H1 (cell line): Measurements from ENCODE around the gene MLKL. TPM values are rescaled to one million over a fixed set of nuclear protein-coding genes. Genes with fewer than 3 reads are reported as not detected.

Source experiments
- CTCF ChIA-PET: fragments of 300-600 bp; sonication (Branson Sonifier 250); formaldehyde crosslinking; loops from one replicate; lab custom pipeline; 2021; ENCODE audit not compliant: partially characterized antibody; lab: Charles Lee
- POLR2A ChIA-PET: fragments of 300-600 bp; sonication (Branson Sonifier 250); formaldehyde crosslinking; loops from one replicate; lab custom pipeline; 2021; ENCODE audit warnings: inconsistent platforms; ENCODE audit not compliant: partially characterized antibody; lab: Charles Lee
- DNase-seq, 2 experiments: peaks; one replicate each; pipeline versions ENCODE4 v3.0.0 to v3.0.0-alpha.2; 2010 to 2022; ENCODE audit warnings: low spot score in 2 of 2, low read depth in 1 of 2, mixed read lengths in 1 of 2
- FAIRE-seq: peaks from 2 replicates; lab custom pipeline; 2011; peaks lifted over from hg19 to GRCh38; lab: Jason Lieb, UNC
- H2AFZ ChIP-seq: 2 replicates; pipeline ENCODE4 v1.8.1; 2012; ENCODE audit warnings: low read length, inconsistent platforms
- H2AK5ac ChIP-seq: 2 replicates; pipeline ENCODE4 v1.6.1; 2013; ENCODE audit warnings: low read depth, low read length
- H2BK120ac ChIP-seq: replicated peaks from 2 replicates; pipeline ENCODE3; 2013; ENCODE audit warnings: low read depth, low read length, inconsistent platforms
- H2BK12ac ChIP-seq: 2 replicates; pipeline ENCODE4 v1.6.1; 2013; ENCODE audit warnings: low read depth, low read length
- H2BK15ac ChIP-seq: 2 replicates; pipeline ENCODE4 v1.6.1; 2013; ENCODE audit warnings: low read length
- H2BK20ac ChIP-seq: 2 replicates; pipeline ENCODE4 v1.6.1; 2013; ENCODE audit warnings: low read length
- H2BK5ac ChIP-seq: 2 replicates; pipeline ENCODE4 v1.6.1; 2013; ENCODE audit warnings: low read depth, low read length
- H3K14ac ChIP-seq: 2 replicates; pipeline ENCODE4 v1.6.1; 2013; ENCODE audit warnings: inconsistent platforms; ENCODE audit not compliant: insufficient read length
- H3K18ac ChIP-seq: 2 replicates; pipeline ENCODE4 v1.6.1; 2013; ENCODE audit warnings: low read length; ENCODE audit errors: extremely low read depth
- H3K23ac ChIP-seq: 2 replicates; pipeline ENCODE4 v1.6.1; 2013; ENCODE audit warnings: inconsistent platforms; ENCODE audit not compliant: insufficient read length
- H3K23me2 ChIP-seq: 2 replicates; pipeline ENCODE4 v1.6.1; 2013; ENCODE audit warnings: low read depth, low read length
- H3K27ac ChIP-seq: 2 replicates; pipeline ENCODE4 v1.6.1; 2011; ENCODE audit warnings: low read depth, low read length, inconsistent platforms
- H3K27me3 ChIP-seq, 4 experiments: replicated peaks in 1 of 4; 1 replicate in 1 of 4; 2 replicates in 3 of 4; pipeline versions ENCODE4 v1.6.1 to v1.8.1; 2011 to 2013; ENCODE audit warnings: low read length in 3 of 4, mild to moderate bottlenecking in 3 of 4, inconsistent platforms in 2 of 4, mixed read lengths in 2 of 4, moderate library complexity in 1 of 4; ENCODE audit not compliant: control insufficient read depth in 3 of 4, insufficient read depth in 3 of 4; ENCODE audit errors: extremely low read depth in 1 of 4
- H3K36me3 ChIP-seq, 4 experiments: 2 replicates each; pipeline versions ENCODE4 v1.6.1 to v1.8.1; 2011 to 2013; ENCODE audit warnings: mild to moderate bottlenecking in 4 of 4, low read length in 3 of 4, moderate library complexity in 2 of 4, control low read depth in 1 of 4, inconsistent platforms in 1 of 4; ENCODE audit not compliant: insufficient read depth in 4 of 4, control insufficient read depth in 2 of 4
- H3K4ac ChIP-seq: replicated peaks from 2 replicates; pipeline ENCODE3; 2013; ENCODE audit warnings: low read length, low read depth, mixed read lengths, inconsistent platforms; ENCODE audit not compliant: insufficient read length
- H3K4me1 ChIP-seq, 4 experiments: replicated peaks in 1 of 4; 1 replicate in 1 of 4; 2 replicates in 3 of 4; pipeline versions ENCODE4 v1.6.1 to v1.8.1; 2011 to 2013; ENCODE audit warnings: low read length in 3 of 4, inconsistent platforms in 2 of 4, mixed read lengths in 1 of 4; ENCODE audit not compliant: insufficient read depth in 4 of 4, control insufficient read depth in 3 of 4
- H3K4me2 ChIP-seq, 2 experiments: 2 replicates each; pipeline versions ENCODE4 v1.6.1 to v1.8.1; 2011 to 2013; ENCODE audit warnings: low read depth in 2 of 2, low read length in 2 of 2, control low read depth in 1 of 2, inconsistent platforms in 1 of 2, mild to moderate bottlenecking in 1 of 2; ENCODE audit not compliant: insufficient read depth in 1 of 2
- H3K4me3 ChIP-seq, 4 experiments: fragments of 200-600, 300-600 bp in 1 of 4; sonication (generic), shearing (Covaris generic), sonication (Bioruptor Twin) in 1 of 4; 2 replicates each; pipeline versions ENCODE4 v1.5.1 to v1.8.1; 2011 to 2016; ENCODE audit warnings: low read length in 4 of 4, low read depth in 3 of 4, control low read depth in 2 of 4, inconsistent platforms in 2 of 4, mild to moderate bottlenecking in 2 of 4, mixed read lengths in 1 of 4, moderate library complexity in 1 of 4; ENCODE audit not compliant: insufficient read depth in 2 of 4; ENCODE audit errors: extremely low read depth in 1 of 4
- H3K56ac ChIP-seq: replicated peaks from 2 replicates; pipeline ENCODE3; 2013; ENCODE audit warnings: low read depth, mild to moderate bottlenecking, mixed read lengths, low read length, inconsistent platforms; ENCODE audit not compliant: insufficient read length
- H3K79me1 ChIP-seq: 2 replicates; pipeline ENCODE4 v1.6.1; 2013; ENCODE audit warnings: low read depth, low read length, control low read depth
- H3K79me2 ChIP-seq, 2 experiments: 2 replicates each; pipeline versions ENCODE4 v1.6.1 to v1.8.1; 2012 to 2013; ENCODE audit warnings: low read length in 2 of 2, mild to moderate bottlenecking in 2 of 2, inconsistent platforms in 1 of 2; ENCODE audit not compliant: insufficient read depth in 2 of 2, control insufficient read depth in 1 of 2
- H3K9ac ChIP-seq, 4 experiments: replicated peaks in 1 of 4; 1 replicate in 1 of 4; 2 replicates in 3 of 4; pipeline versions ENCODE4 v1.6.1 to v1.8.1; 2011 to 2013; ENCODE audit warnings: low read depth in 3 of 4, low read length in 3 of 4, control low read depth in 2 of 4, mild to moderate bottlenecking in 2 of 4, moderate library complexity in 2 of 4, inconsistent platforms in 1 of 4; ENCODE audit errors: extremely low read depth in 1 of 4
- H3K9me3 ChIP-seq, 2 experiments: 2 replicates each; pipeline versions ENCODE4 v1.6.1 to v1.8.1; 2012 to 2013; ENCODE audit warnings: mild to moderate bottlenecking in 2 of 2, moderate library complexity in 2 of 2, control low read depth in 1 of 2, inconsistent platforms in 1 of 2, low read depth in 1 of 2, low read length in 1 of 2, mixed read lengths in 1 of 2; ENCODE audit not compliant: insufficient read depth in 2 of 2
- H4K20me1 ChIP-seq, 2 experiments: replicated peaks in 1 of 2; 2 replicates each; pipeline versions ENCODE3 to v1.8.1; 2011 to 2013; ENCODE audit warnings: inconsistent platforms in 2 of 2, low read length in 2 of 2, mild to moderate bottlenecking in 1 of 2; ENCODE audit not compliant: insufficient read depth in 2 of 2, control insufficient read depth in 1 of 2
- H4K5ac ChIP-seq: 2 replicates; pipeline ENCODE4 v1.6.1; 2013; ENCODE audit warnings: low read length, low read depth, mixed read lengths, inconsistent platforms; ENCODE audit not compliant: insufficient read length
- H4K8ac ChIP-seq: 2 replicates; pipeline ENCODE4 v1.8.0; 2013; ENCODE audit warnings: mild to moderate bottlenecking, moderate library complexity, low read length, inconsistent platforms; ENCODE audit not compliant: insufficient read depth; ENCODE audit errors: extremely low read depth
- H4K91ac ChIP-seq: replicated peaks from 2 replicates; pipeline ENCODE3; 2013; ENCODE audit warnings: low read length, mixed read lengths, inconsistent platforms; ENCODE audit not compliant: insufficient read length
- ASH2L ChIP-seq: fragments of 200-600, 300-600 bp; sonication (generic); IDR thresholded peaks from one replicate; pipeline ENCODE4 v1.7.1; 2017; ENCODE audit warnings: low read length
- CTBP2 ChIP-seq: IDR thresholded peaks from 2 replicates; pipeline ENCODE4 v1.7.0; 2011; ENCODE audit warnings: borderline replicate concordance, mild to moderate bottlenecking, moderate library complexity, mixed read lengths, low read length; ENCODE audit not compliant: insufficient read depth, insufficient read length
- HDAC6 ChIP-seq: IDR thresholded peaks from one replicate; pipeline ENCODE4 v1.7.1; 2012; ENCODE audit warnings: low read depth, mild to moderate bottlenecking, inconsistent platforms, low read length, moderate library complexity
- KDM5A ChIP-seq: fragments of 200-600 bp; IDR thresholded peaks from 2 replicates; pipeline ENCODE4 v1.7.1; 2012; ENCODE audit warnings: mild to moderate bottlenecking, low read length, inconsistent platforms, mixed read lengths
- PHF8 ChIP-seq: fragments of 200-600 bp; sonication (generic); conservative IDR thresholded peaks from 2 replicates; pipeline ENCODE4 v1.7.1; 2012; ENCODE audit warnings: low read depth, mild to moderate bottlenecking, inconsistent platforms, low read length, moderate library complexity
- POU5F1 ChIP-seq: IDR thresholded peaks from 2 replicates; pipeline ENCODE4 v1.6.1; 2011; ENCODE audit warnings: low read depth, mild to moderate bottlenecking, low read length, moderate library complexity
- SAP30 ChIP-seq: fragments of 300-600 bp; sonication (generic); IDR thresholded peaks from 2 replicates; pipeline ENCODE4 v1.7.1; 2012; ENCODE audit warnings: low read length, moderate library complexity, mild to moderate bottlenecking, inconsistent platforms; ENCODE audit not compliant: insufficient read depth, insufficient replicate concordance
- SIN3A ChIP-seq, 2 experiments: IDR thresholded peaks in 1 of 2; conservative IDR thresholded peaks in 1 of 2; 2 replicates each; pipeline ENCODE4 v1.6.1; 2011 to 2012; ENCODE audit warnings: low read length in 2 of 2, improper control_type of control experiment in 1 of 2, low read depth in 1 of 2, mild to moderate bottlenecking in 1 of 2
- SP2 ChIP-seq: IDR thresholded peaks from 2 replicates; pipeline ENCODE4 v1.6.1; 2012; ENCODE audit warnings: mild to moderate bottlenecking, low read length, inconsistent platforms
- TBP ChIP-seq: IDR thresholded peaks from 2 replicates; pipeline ENCODE4 v1.6.1; 2011; ENCODE audit warnings: low read depth, low read length, improper control_type of control experiment
- TEAD4 ChIP-seq: IDR thresholded peaks from 2 replicates; pipeline ENCODE4 v1.6.1; 2012; ENCODE audit warnings: low read depth, low read length, inconsistent platforms, mixed read lengths
- WGBS, 2 experiments: shearing (Covaris generic) in 1 of 2; methylation state at CpG; one replicate each; pipeline versions ENCODE4 v1.1.6 to v1.1.7; 2013 to 2015; ENCODE audit warnings: low lambda C conversion rate in 2 of 2, mixed read lengths in 2 of 2, inconsistent platforms in 1 of 2, low coverage in 1 of 2, missing lambda C conversion rate in 1 of 2; ENCODE audit not compliant: insufficient replicate concordance in 2 of 2, insufficient coverage in 1 of 2, insufficient read length in 1 of 2; ENCODE audit errors: extremely low coverage in 1 of 2, missing lambda C conversion rate in 1 of 2; 5-methylcytosine and 5-hydroxymethylcytosine counted together
- polyA plus RNA-seq, 7 experiments: library from polyadenylated mRNA; depleted of rRNA in 3 of 7; stranded (reverse) in 5 of 7; unstranded in 2 of 7; fragments of >200 nt in 5 of 7; fragments of 200-250 nt in 2 of 7; gene quantifications; 1 replicate in 5 of 7; 2 replicates in 1 of 7; 4 replicates in 1 of 7; pipeline versions ENCODE4 v1.2.1 to v1.2.3, GENCODE V29; 2011 to 2013; ENCODE audit warnings: missing spikeins in 2 of 7, mixed read lengths in 2 of 7
- total RNA-seq: library from RNA; stranded (reverse); fragmentation: NEBNext Ultra II Directional; extraction: Animal tissue kit (Norgen Biotek cat#: 25700); gene quantifications from 2 replicates; pipeline ENCODE4 v1.2.1, GENCODE V29; 2021

Gene MLKL
- total and polyA plus RNA-seq, 2 of the 8 experiments (the other 6 are each of a cell fraction or from before 2014, with no cell fraction given), result 1.6 to 2.1 TPM

GRCh38 chr16:74667255-74667700, 33.4 kb downstream of the MLKL start:
- 2% methylated on average over 23 of the region's 23 CpGs; no CpG with 5 or more reads in 1 of the 2 experiments for WGBS, 2 experiments
- Histone ChIP-seq H3K36me3 (peaks cover 14 to 33% (median 25%) of the 10 kb centered on the region in 4 experiments), H4K8ac (peak overlapping the region; percentile 59; the same call in 1 of the 2 replicates), H4K20me1 (peaks cover 9 to 13% of the 10 kb centered on the region in 2 experiments), H2BK15ac (no peak overlapping the region), H3K4ac (no peak overlapping the region), H4K5ac (peak overlapping the region; percentile 65), H2AFZ (peak overlapping the region; percentile 60), H2BK12ac (no peak overlapping the region), H2BK20ac (no peak overlapping the region), H3K9me3 (no peaks in the 10 kb centered on the region; a peak in 1 of 4 replicates), H3K4me3 (peak overlapping the region; percentile 55 to 93 (median 74)), H3K14ac (no peak overlapping the region), H3K56ac (no peak overlapping the region), H3K79me2 (peaks cover 9 to 41% of the 10 kb centered on the region in 2 experiments), H3K18ac (no peak overlapping the region), H3K9ac (peak overlapping the region; percentile 40 to 93 (median 62)), H3K27me3 (no peaks in the 10 kb centered on the region), H3K79me1 (peaks cover 13% of the 10 kb centered on the region), H3K23ac (no peak overlapping the region), H4K91ac (no peak overlapping the region), H2AK5ac (no peak overlapping the region), H3K27ac (peak overlapping the region; percentile 30; the same call in 1 of the 2 replicates), H3K4me1 (peaks cover 0 to 3% (median 0%) of the 10 kb centered on the region in 4 experiments; a peak in 1 of 7 replicates), H3K4me2 (peak overlapping the region; percentile 73 to 76), H3K23me2 (peaks cover 5% of the 10 kb centered on the region; the same call in 1 of the 2 replicates), H2BK5ac (0 out of 2 replicates have a peak overlapping the region, but pooled peaks have one; percentile 47), H2BK120ac (no peak overlapping the region)
- DNase-seq, result peak in 1 of 2 experiments; percentile 68
- ChIA-PET POLR2A (interaction anchor here (0.6 to 6.5 kb wide), 23 partner anchors 11 to 370 kb away, joined by 3 to 37 read pairs (median 4); partner anchors contain the start of genes GLG1 and MLKL), CTCF (interaction anchor here (0.9 to 2.8 kb wide), 8 partner anchors 12 to 195 kb away, joined by 3 to 10 read pairs (median 5); partner anchors contain the start of gene MLKL)
- no peak for FAIRE-seq
- TF ChIP-seq KDM5A, result no peak
- peak; percentile 12; the same call in 1 of the 2 replicates for TF ChIP-seq PHF8
- 0 out of 2 replicates have a peak, but pooled peaks have one; percentile 32 for TF ChIP-seq TEAD4
- TF ChIP-seq HDAC6, result no peak
- no peak for TF ChIP-seq SAP30
- peak in 1 of 2 experiments; percentile 25; a peak in 1 of 4 replicates for TF ChIP-seq SIN3A (conservative IDR thresholded peaks at IDR 0.05 in 1 of 2, IDR thresholded peaks at IDR 0.05 in 1 of 2; ENCODE audit: low read depth in 1 of 2, low read length in 2 of 2)
- peak; percentile 39; the same call in 1 of the 2 replicates for TF ChIP-seq TBP
- TF ChIP-seq CTBP2, result no peak
- TF ChIP-seq ASH2L, result peak; percentile 76
- TF ChIP-seq SP2, result no peak
- no peak for TF ChIP-seq POU5F1
